Activated CD4-positive, alpha-beta T cell treated with anti-CD3 and anti-CD28 coated beads for 4 hours (primary cell): Measurements from ENCODE around the gene SEC23A.
"Not testable (repeated sequence)": the region's sequence is repeated elsewhere in the genome, so short reads cannot be mapped to it uniquely, and the experiment has no call there.

Source experiments
- DNase-seq, 2 donors: peaks; one replicate each; pipeline ENCODE4 v3.0.0-alpha.2; 2020

Gene SEC23A

DNA sequence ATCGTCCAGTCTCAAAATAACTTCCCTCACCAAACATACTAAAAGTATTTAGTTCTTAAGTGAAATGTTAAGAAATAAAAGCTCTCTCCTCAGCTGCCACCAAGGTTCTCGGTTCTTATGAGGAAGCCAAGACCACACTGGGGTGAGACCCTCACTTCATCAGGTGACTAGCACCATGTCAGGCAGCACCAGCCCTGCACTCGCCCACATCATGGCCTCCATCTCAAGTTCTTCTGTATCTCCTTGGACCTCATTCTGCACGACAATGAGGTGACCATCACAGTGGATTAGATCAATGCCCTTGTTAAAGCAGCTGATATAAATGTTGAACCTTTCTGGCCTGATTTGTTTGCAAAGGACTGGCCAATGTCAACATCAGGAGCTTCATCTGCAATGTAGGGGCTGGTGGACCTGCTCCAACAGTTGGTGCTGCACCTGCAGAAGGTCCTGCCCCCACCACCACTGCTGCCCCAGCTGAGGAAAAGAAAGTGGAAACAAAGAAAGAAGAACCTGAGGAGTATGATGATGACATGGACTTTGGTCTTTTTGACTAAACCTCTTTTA, 12.4 kb downstream of the SEC23A start:
- no peak for DNase-seq

DNA sequence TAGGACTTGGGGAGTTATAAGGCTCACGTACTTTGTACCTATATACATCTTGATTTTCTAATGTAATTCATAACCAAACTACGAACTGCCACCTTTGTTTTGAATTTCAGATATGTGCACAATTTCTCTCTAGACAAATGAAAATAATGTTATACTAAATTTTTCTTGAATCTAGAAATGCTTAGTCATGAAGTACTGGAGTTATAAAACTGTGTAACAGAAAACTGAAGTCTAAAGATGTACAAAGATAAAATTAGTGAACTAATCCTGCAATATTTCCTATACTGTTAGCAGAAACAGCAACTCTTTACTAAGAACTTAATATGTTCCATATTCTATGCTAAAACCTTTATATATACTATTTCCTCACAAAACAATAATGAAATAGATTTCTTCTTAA, 15.5 kb downstream of the SEC23A start:
- DNase-seq, result no peak

DNA sequence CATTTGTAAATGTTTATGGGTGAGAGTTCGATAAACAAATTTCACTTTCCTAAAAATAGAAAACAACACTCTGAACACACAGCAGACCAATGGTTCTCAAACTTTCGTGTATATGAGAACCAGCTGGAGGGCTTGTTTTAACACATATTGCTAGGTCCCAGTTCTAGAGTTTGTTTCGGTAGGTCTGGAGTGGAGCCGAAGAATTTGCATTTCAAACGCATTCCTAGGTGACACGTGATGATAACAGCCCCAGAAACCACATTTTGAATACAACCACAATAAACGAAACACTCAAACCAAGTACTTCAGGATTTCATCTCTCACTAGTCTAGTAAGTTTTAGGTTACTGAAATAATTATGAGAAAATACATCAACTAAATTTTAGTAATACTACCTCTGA, 17.1 kb downstream of the SEC23A start:
- DNase-seq, result no peak

DNA sequence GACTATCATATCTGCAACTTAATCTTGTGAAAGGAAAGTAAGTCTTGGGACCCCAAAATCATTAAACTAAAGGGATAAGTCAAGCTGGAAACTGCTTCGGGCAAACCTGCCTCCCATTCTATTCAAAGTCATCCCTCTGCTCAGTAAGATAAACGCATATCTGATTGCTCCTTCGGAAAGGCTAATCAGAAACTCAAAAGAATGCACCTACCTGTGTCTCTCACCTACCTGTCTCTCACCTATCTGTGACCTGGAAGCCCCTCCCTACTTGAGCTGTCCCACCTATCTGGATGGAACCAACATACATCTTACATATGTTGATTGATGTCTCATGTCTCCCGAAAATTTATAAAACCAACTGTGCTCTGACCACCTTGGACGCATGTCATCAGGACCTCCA, 19.9 kb downstream of the SEC23A start:
- DNase-seq, result no peak

DNA sequence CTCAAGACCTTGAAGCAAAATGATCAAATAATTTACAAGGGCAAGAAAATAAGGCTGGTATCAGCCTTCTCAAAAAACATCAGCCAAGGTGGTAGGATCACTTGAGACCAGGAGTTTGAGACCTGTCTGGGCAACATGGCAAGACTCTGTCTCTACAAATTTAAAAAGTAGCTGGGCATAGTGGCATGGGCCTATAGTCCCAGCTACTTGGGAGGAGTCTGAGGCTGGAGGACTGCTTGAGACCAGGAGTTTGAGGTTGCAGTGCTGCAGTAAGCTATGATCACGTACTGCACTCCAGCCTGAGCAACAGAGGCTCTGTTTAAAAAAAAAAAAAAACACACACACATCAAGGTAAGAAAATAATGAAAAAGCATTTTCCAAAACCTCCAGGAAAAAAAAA, 22.1 kb downstream of the SEC23A start:
- DNase-seq, result no peak

DNA sequence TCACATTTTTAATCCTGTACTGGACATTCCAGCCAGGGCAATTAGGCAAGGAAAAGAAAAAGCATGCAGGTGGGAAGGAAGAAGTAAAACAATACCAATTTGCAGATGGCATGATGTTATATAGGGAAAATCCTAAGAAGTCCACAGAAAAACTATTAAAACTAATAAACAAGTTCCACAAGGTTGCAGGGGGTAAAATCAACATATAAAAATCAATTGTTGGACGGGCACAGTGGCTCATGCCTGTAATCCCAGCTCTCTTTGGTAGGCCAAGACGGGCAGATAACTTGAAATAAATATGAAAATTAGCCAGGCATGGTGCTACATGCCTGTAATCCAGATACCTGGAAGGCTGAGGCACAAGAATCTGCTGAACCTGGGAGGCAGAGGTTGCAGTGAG, 31.9 kb downstream of the SEC23A start:
- no peak for DNase-seq

DNA sequence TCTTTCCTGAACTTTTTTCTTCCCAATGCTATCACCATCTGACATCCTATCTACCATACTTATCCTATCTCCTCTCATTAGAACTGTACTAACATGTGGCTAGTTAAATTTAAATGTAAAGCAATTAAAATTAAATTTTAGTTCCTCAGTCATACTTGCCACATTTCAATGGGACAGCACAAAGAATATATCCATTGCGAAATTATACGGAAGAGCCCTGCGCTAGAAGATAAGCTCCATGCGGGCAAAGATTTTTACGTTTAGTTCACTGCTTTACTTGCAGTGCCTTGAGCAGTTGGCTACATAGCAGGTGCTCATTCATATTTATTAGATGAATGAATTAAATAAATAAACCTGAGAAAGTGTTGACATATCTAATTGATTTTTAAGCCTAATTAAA, 33.1 kb downstream of the SEC23A start:
- DNase-seq, result no peak

DNA sequence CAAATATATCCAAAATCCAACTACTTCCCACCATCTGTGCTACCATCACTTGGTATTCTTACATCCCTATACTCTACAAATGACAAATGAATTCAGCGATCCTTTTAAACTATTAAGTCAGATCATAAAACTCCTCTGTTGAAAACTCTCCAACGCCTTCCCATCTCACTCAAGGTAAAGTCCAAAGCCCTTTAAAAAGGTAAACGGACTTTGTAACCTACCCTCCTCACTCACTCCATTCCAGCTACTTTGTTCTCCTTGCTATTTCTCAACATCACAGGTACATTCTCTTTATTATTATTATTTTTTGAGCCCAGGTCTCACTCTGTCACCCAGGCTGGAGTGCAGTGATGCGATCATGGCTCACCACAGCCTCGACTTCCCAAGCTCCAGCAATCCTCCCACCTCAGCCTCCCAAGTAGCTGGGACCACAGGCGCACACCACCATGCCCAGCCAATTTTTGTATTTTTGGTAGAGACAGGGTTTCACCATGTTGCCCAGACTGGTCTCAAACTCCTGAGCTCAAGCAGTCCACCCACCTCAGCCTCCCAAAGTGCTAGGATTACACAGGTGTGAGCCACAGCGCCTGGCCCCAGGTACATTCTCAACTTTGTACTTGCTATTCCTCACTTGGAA, 33.7 kb downstream of the SEC23A start:
- DNase-seq, result not testable (repeated sequence)

DNA sequence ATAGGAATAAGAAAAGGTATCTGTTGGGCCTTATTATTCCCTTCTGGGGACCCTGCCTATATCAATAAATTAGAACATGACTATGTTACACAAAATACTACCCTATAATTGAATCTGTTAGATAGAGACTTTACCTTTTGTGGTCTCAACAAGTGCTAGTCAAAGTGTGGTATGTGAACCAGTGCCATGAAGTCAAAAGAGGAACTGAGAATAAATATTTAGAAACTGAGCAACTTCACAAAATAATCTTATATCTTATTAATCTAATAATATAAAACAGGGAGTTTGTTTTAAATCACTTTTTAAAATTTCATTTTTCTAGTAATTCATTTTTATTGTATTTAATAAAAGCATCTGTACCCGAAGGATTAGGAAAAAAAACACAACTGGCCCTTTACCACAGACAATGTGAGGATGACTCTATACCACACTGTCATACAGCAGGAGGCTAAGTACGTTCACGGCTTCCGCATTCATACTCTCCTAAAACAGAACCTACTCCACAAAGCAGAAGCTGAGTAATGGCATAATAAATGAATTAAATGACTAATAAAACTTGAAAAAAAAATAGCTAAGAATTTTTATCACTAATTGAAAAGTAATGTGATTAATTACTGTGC, 42.1 kb downstream of the SEC23A start:
- no peak for DNase-seq

GRCh38 chr14:39055786-39056474, 47.1 kb downstream of the SEC23A start:
- no peak for DNase-seq

GRCh38 chr14:39052869-39053454, 50.1 kb downstream of the SEC23A start:
- not testable (repeated sequence) for DNase-seq

- no peak for DNase-seq
Measured at GRCh38 chr14:39050389-39050788, 52.6 kb downstream of the SEC23A start.

DNA sequence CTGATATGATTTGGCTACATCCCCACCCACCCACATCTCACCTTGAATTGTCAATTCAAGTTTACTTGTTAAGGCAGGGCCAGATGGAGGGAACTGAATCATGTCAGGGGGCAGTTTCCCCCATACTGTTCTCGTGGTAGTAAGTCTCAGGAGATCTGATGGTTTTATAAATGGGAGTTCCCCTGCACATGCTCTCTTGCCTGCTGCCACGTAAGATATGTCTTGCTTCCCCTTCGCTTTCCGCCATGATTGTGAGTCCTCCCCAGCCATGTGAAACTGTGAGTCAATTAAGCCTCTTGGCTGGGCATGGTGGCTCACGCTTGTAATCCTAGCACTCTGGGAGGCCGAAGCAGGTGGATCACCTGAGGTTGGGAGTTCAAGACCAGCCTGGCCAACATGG, 57.1 kb downstream of the SEC23A start:
- DNase-seq, result not testable (repeated sequence)

- no peak for DNase-seq
Measured at GRCh38 chr14:39043352-39043943, 59.6 kb downstream of the SEC23A start.

- DNase-seq, result no peak
Measured at GRCh38 chr14:39040529-39040928, 62.5 kb downstream of the SEC23A start.

- DNase-seq, result no peak
Measured at GRCh38 chr14:39038542-39038941, 64.5 kb downstream of the SEC23A start.

DNA sequence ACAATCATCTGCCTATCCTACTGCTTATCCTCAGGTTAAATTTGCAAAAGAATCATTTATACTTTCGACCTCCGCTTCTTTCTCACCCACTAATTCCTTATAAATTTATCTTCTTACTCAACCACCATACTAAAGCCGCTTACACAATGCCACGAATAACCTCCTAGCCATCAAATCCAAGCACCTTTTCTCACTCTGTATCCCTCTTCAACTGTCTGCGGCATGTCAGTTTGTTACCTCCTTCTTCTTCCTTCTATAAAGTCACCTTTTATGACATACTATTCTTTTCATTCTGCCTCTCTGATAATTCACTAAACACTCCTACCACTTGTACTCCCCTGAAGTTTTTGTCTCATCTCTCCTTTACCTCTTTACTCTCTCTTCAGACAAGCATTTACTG, 66.3 kb downstream of the SEC23A start:
- DNase-seq, result no peak

DNA sequence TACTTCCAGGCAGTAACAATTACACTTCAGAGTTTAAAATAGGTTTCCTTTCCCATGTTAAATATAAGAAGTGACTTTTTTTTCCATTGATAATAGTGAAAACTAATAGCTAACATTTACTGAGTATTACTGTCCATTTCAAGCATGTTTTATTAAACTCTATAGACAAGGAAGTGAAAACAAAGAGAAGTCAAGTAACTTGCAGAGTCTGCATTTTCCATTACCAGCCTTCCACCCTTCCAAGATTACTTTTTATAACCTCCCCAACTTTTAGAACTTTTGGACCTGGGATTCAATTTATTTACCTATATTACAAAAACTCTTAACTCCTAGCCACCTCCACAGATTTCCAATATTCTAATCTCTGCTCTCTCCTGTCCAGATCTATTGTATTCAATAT, 67.7 kb downstream of the SEC23A start:
- no peak for DNase-seq

- no peak for DNase-seq
Measured at GRCh38 chr14:39034481-39035296, 68.3 kb downstream of the SEC23A start.

DNA sequence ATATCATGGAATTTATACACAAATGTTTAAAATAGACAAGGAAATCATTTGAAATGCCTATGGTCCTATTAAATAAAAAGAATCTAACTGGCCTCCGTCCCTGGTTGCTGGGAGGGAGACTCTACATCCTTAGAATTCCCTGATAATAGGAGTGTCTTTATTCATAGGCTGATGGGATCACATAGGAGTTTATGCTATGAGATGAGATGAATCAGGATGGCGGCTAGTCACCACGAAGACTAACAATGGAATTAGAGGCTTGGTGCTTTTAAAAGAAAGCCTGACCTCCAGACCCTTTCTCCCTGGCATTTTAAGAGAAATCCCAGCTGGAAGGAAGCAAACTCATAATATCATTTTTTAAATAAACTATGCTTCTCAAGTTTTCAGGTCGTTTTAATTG, 69.7 kb downstream of the SEC23A start:
- no peak for DNase-seq

GRCh38 chr14:39030209-39030608, 72.8 kb downstream of the SEC23A start:
- DNase-seq, result no peak

- no peak for DNase-seq
Measured at GRCh38 chr14:39029789-39030188, 73.2 kb downstream of the SEC23A start.
